ENCODE data around the gene PRR13.

PRR13 gene

DNA sequence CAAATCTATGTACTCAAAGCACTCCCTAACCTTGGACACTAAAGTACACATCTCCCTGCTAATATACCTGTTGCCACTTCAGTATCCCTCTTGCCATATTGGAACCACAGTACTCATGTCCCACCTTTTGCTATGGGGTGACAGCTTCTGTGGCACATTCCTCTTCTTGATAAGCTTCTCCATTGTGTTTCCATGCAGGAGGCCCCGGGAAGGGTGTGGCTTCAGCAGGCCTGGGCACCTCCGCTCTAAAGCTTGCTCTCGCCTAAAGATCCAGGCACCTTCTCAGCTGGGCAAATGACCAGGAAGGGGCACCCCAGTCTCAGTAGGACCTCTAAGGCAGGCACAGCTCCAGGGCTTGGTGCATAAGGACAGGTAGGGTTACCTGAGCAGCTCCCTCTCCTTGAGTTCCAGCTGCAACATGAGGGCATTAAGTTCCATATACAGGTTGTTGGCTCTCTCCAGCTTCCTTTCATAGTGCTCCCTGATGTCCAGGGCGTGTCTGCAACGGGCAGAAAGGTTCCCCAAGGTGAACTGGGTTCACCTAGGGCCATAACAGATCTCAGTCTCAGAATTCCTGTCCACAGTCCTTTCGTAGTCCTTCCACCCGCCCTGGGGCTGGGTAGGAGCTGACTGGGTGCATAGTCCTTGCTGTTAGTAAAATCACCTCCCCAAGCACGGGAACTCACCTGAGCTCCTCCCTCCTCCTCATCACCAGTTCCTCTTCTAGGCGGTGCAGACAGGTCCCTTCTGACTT lies 41.9 kb downstream of the PRR13 start:
- Histone ChIP-seq H3K27ac (ENCODE audit: low read depth, low read length) (no peak overlapping the region), H3K36me3 (ENCODE audit: insufficient read depth, low read length) (peaks cover 26% of the 10 kb centered on the region)

DNA sequence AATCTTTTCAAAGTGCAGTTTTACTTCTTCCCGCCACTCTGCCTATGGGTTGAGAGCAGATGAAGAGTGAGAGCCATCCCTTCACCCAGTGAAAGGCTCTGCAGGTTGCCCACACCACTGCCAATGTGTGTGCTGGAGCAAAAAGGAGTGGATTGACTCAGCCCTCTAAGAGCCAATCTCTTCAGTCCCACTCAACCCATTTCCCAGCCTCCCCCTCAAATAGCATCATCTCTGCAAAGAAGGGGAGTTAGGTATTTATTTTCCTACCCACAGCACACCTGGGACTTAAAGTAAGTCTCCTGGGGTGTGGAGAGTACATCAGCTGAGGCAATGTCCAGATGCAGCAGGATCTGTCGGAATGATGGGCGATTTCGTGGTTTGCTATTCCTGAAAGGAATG lies 42.4 kb downstream of the PRR13 start:
- Histone ChIP-seq H3K36me3 (ENCODE audit: insufficient read depth, low read length) (peaks cover 24% of the 10 kb centered on the region), H3K27ac (ENCODE audit: low read depth, low read length) (no peak overlapping the region), H3K27me3 (ENCODE audit: insufficient read depth, low read length) (no peaks in the 10 kb centered on the region), H3K4me3 (ENCODE audit: low read depth, low read length) (no peak overlapping the region), H2AFZ (ENCODE audit: low read length, unreplicated experiment) (no peak overlapping the region), H3K79me2 (ENCODE audit: control insufficient read depth, insufficient read depth, low read length, unreplicated experiment) (peaks cover under 1% of the 10 kb centered on the region), H3K4me1 (ENCODE audit: control insufficient read depth, insufficient read depth, low read length, unreplicated experiment) (peaks cover 31% of the 10 kb centered on the region)

More for the DNA sequence above, 41.9 kb downstream of the PRR13 start:
- Histone ChIP-seq H3K4me1 (ENCODE audit: control insufficient read depth, insufficient read depth, low read length, unreplicated experiment) (peaks cover 37% of the 10 kb centered on the region), H2AFZ (ENCODE audit: low read length, unreplicated experiment) (no peak overlapping the region), H3K27me3 (ENCODE audit: insufficient read depth, low read length) (no peaks in the 10 kb centered on the region), H3K79me2 (ENCODE audit: control insufficient read depth, insufficient read depth, low read length, unreplicated experiment) (no peaks in the 10 kb centered on the region), H3K4me3 (ENCODE audit: low read depth, low read length) (no peak overlapping the region)

DNA sequence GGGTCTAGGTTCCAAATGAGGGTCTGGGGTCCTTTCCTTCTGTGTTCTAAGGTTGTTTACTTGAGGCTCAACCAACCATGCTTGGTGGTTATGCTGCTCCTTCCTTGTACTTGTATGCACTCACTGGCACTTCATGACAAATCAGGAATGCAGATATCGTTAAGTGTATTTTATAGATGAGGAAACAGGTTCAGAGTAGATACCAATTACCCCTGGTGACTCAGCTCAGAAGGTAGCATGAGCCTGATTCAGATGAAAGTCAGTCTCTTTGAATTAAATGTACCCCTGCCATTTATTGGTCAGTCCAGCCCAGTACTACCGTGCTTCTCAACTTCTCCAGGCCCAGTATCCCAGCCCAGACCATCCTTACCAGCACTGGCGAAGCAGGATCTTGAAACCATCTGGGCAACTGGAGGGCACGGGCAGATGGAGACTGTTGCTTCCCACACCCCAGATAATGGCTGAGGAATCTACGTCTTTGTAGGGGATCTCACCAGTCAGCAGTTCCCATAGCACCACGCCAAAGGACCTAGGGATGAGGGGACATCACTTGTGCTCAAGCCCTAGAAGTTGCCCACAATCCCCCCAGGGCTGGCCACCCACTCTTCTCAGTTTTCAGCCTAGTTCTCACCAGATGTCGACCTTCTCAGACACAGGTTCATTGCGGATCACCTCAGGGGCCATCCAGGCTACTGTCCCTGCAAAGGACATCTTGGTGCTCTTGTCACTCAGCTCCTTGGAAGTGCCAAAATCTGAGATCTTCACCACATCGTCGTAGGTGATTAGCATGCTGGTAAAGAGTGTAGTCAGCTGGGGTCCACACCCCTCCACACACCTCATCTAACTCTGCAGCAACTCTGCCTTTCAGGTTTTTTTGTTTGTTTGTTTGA lies 43.4 kb downstream of the PRR13 start:
- Histone ChIP-seq H2AFZ (ENCODE audit: low read length, unreplicated experiment) (no peak overlapping the region), H3K27me3 (ENCODE audit: insufficient read depth, low read length) (no peaks in the 10 kb centered on the region), H3K27ac (ENCODE audit: low read depth, low read length) (no peak overlapping the region), H3K4me3 (ENCODE audit: low read depth, low read length) (no peak overlapping the region), H3K4me1 (ENCODE audit: control insufficient read depth, insufficient read depth, low read length, unreplicated experiment) (peaks cover 22% of the 10 kb centered on the region), H3K36me3 (ENCODE audit: insufficient read depth, low read length) (peaks cover 15% of the 10 kb centered on the region), H3K79me2 (ENCODE audit: control insufficient read depth, insufficient read depth, low read length, unreplicated experiment) (peaks cover 3% of the 10 kb centered on the region)

DNA sequence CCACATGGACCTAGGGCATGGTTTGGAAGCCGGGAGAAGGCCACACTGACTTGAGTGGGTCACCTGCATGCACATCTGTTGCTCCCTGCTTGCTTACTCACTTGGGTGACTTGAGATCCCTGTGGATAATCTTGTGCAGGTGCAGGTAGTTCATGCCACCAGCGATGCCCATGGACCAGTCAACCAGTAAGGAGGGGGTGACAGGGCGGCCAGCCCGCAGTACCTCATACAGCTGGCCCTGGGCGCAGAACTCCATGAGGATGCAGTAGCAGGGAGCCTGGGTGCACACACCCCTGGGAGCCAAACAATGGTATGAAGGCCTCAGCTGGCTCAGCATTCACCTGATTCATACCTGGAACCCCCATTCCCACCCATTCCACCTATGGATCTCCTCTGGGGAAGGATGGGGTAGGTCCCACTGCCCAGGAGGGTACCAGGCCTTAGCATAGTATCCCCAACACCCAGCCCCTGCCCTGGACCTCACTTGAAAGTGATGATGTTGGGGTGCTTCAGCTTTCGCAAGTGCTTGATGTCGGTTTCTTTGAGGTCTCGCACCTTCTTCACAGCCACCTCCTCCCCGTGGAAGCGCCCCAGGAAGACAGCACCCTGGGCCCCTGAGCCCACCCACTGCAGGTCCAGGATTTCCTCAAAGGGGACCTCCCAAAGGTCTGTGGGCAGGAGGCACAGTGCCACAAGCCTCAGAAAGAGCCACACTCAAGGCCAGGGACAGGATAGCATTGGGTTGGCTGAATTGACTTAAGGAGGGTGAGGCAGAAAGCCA lies 44.6 kb downstream of the PRR13 start:
- H3K4me3 ChIP-seq (ENCODE audit: low read depth, low read length), result no peak overlapping the region
- peaks cover 8% of the 10 kb centered on the region; the same call in 1 of the 2 replicates for H3K36me3 ChIP-seq (ENCODE audit: insufficient read depth, low read length)
- no peak overlapping the region for H2AFZ ChIP-seq (ENCODE audit: low read length, unreplicated experiment)
- no peak overlapping the region for H3K27ac ChIP-seq (ENCODE audit: low read depth, low read length)
- peaks cover 10% of the 10 kb centered on the region for H3K4me1 ChIP-seq (ENCODE audit: control insufficient read depth, insufficient read depth, low read length, unreplicated experiment)
- H3K27me3 ChIP-seq (ENCODE audit: insufficient read depth, low read length), result no peaks in the 10 kb centered on the region
- peaks cover 3% of the 10 kb centered on the region for H3K79me2 ChIP-seq (ENCODE audit: control insufficient read depth, insufficient read depth, low read length, unreplicated experiment)

DNA sequence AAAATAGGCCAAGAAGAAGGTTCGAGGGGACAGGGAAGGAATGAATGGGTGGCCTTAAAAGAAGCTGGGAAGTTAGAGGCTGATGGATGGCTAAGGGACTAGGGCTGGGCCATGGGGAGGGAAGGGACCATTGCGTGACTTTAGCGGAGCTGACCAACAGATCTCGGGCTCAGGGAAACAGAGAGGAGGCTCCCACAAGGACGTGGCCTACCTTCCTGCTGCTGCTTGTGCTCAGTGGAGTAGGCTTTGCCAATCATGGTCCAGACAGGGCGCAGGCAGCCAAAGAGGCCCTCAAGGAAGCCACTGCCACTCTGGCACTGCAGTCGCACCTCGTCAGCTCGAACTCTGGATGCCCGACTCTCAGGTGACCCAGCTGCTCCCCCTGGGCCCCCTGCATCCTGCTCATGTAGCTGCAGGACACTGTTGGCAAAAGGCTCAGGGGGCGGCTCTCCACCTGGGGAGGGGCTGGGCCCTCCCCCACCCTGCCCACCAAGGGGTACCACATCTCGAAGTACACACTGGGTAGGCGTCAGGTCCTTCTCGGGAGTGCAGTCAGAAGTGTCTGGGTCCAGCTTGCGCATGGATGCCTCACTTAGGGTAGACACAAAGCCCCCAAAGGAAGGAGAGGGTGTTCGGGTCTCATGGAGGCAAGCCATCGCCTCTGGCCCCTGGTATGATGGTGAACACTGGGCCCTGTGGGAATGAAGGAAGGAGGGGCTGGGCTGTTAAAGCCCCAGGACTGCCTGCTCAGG lies 45.4 kb downstream of the PRR13 start:
- H3K79me2 ChIP-seq (ENCODE audit: control insufficient read depth, insufficient read depth, low read length, unreplicated experiment), result peaks cover 3% of the 10 kb centered on the region
- H2AFZ ChIP-seq (ENCODE audit: low read length, unreplicated experiment), result no peak overlapping the region
- H3K36me3 ChIP-seq (ENCODE audit: insufficient read depth, low read length), result peaks cover 4% of the 10 kb centered on the region; the same call in 1 of the 2 replicates
- H3K4me3 ChIP-seq (ENCODE audit: low read depth, low read length), result no peak overlapping the region
- H3K4me1 ChIP-seq (ENCODE audit: control insufficient read depth, insufficient read depth, low read length, unreplicated experiment), result peaks cover 3% of the 10 kb centered on the region
- H3K27ac ChIP-seq (ENCODE audit: low read depth, low read length), result no peak overlapping the region
- H3K27me3 ChIP-seq (ENCODE audit: insufficient read depth, low read length), result no peaks in the 10 kb centered on the region

DNA sequence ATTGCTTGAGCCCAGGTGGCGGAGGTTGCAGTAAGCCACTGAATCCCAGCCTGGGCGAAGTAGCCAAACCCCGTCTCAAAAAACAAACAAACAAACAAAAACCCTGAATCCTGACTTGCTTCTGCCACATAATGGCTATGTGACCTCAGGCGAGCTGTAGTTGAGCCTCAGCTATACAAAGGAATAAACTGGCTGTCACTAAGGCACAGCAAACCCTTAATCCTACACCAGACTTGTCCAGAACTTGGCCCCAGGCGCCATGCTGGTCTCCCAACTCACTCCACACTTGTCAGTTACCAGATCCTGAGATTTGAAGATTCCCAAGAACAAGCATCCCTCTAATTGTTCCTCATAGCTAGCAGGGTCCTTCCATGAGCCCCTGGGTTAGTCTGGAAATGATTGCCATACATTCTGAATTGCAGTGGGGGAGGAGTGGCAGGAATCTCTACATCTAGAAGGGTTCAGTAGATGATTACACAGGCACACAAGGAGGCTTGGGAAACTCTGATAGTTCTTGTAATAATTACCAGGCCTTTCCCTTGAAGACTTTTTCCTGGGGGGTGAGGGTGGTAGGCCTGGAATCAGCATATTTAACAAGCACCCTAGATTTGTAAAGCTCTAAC lies 47.8 kb downstream of the PRR13 start:
- Histone ChIP-seq H3K4me1 (ENCODE audit: control insufficient read depth, insufficient read depth, low read length, unreplicated experiment) (peaks cover 10% of the 10 kb centered on the region), H3K36me3 (ENCODE audit: insufficient read depth, low read length) (no peaks in the 10 kb centered on the region), H3K27me3 (ENCODE audit: insufficient read depth, low read length) (no peaks in the 10 kb centered on the region), H3K79me2 (ENCODE audit: control insufficient read depth, insufficient read depth, low read length, unreplicated experiment) (peaks cover 15% of the 10 kb centered on the region), H3K27ac (ENCODE audit: low read depth, low read length) (no peak overlapping the region), H3K4me3 (ENCODE audit: low read depth, low read length) (no peak overlapping the region), H2AFZ (ENCODE audit: low read length, unreplicated experiment) (no peak overlapping the region)

DNA sequence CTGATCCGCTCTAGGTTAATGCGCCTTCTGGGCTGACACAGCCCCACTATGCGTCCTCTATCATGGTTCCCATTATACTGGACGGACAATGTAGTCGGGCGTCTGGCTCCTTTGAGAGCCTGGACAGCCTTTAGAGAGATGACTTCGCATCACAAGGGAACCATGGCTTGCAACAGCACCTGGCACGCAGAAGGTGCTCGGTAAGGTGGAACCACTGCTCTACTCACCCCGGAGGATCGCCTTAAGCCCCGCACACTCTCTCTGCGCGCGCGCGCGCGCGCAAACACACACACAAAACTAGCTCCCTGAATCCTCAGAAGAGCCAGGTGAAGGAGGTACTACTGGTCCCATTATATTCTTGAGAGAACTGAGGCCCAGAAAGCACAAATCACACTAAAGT lies 50.7 kb downstream of the PRR13 start:
- no peak overlapping the region for H2AFZ ChIP-seq (ENCODE audit: low read length, unreplicated experiment)
- H3K4me3 ChIP-seq (ENCODE audit: low read depth, low read length), result peak overlapping the region; percentile 75
- H3K27ac ChIP-seq (ENCODE audit: low read depth, low read length), result peak overlapping the region; percentile 52
- H3K36me3 ChIP-seq (ENCODE audit: insufficient read depth, low read length), result no peaks in the 10 kb centered on the region
- H3K79me2 ChIP-seq (ENCODE audit: control insufficient read depth, insufficient read depth, low read length, unreplicated experiment), result peaks cover 32% of the 10 kb centered on the region
- peaks cover 27% of the 10 kb centered on the region for H3K4me1 ChIP-seq (ENCODE audit: control insufficient read depth, insufficient read depth, low read length, unreplicated experiment)
- H3K27me3 ChIP-seq (ENCODE audit: insufficient read depth, low read length), result no peaks in the 10 kb centered on the region

DNA sequence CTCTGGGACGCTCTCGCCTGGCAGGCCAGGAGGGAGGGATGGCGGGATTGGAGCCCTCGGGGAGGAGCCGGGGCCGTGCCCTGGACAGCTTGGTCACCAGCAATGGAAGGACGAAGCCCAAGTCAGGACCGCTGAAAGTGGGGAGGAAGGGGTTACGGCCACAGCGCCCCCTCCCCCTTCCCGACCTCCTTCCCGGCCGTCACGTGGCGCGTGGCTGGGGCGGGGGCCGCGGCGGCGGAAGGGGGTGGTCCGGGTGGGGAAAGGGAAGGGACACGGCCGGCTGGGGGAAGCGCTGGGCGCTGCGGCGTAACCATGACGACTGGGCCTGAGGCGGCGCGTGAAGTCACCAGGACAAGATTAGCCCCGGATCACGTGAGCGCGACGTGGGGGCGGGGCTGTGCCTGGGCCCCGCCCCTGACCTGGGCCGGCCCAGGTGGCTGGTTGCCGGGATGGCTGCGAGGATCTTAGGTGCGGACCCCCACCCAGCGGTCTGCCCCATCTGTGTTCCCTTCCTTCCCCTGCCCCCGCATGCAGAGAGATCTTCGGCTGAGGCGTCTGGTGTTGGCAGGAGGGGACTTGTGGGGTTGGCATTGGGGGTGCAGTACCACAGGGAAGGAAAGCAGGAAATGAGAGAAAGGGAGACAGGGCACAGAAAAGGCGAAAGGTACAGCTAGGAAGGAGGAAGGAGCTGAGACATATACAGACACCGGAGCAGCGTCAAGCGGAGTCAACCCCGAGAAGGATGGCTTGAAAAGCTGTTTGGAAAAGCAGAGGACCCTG lies 51.5 kb downstream of the PRR13 start:
- Histone ChIP-seq H3K79me2 (ENCODE audit: control insufficient read depth, insufficient read depth, low read length, unreplicated experiment) (peaks cover 41% of the 10 kb centered on the region), H3K27me3 (ENCODE audit: insufficient read depth, low read length) (no peaks in the 10 kb centered on the region), H3K27ac (ENCODE audit: low read depth, low read length) (peak overlapping the region; percentile 52), H3K4me3 (ENCODE audit: low read depth, low read length) (peak overlapping the region; percentile 75), H3K4me1 (ENCODE audit: control insufficient read depth, insufficient read depth, low read length, unreplicated experiment) (peaks cover 34% of the 10 kb centered on the region), H3K36me3 (ENCODE audit: insufficient read depth, low read length) (no peaks in the 10 kb centered on the region), H2AFZ (ENCODE audit: low read length, unreplicated experiment) (peak overlapping the region; percentile 24)

DNA sequence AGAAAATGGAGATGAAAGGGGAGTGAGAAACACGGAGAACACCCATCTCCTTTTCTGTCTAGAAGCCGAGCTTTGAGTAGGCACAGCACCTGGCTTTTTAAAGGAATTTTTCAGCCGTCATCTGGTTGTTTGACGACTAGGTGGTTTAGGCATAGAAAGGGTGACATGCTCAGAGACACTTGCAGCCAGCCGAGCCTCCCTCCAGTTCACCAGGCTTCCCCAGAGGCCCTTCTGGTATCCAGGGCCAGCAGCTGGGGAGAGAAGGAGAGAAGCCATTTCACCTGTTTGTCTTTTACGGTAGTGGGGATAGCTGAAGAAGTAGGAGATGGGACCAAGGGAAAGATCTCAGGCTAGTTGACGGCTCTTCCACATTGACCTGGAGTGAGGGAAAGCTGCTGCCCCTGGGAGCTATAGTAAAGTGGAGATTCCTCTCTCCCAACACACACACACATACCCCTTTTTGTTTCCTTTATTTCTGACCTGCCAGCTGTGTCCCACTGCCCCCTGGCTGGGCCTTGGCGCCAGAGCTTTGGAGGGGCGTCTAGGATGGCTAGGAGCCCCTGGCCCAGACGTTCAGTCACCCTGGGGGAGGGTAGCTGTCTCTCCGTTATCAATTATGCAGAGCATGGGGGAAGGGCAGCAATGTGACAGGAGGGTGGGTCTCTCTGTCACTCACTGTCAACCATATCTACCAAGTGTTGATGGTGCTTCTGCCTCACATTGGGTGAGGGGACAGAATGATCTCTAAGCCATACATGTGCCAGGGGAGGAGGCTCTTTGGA lies 52.3 kb downstream of the PRR13 start:
- peaks cover 40% of the 10 kb centered on the region for H3K4me1 ChIP-seq (ENCODE audit: control insufficient read depth, insufficient read depth, low read length, unreplicated experiment)
- H2AFZ ChIP-seq (ENCODE audit: low read length, unreplicated experiment), result peak overlapping the region; percentile 24
- H3K4me3 ChIP-seq (ENCODE audit: low read depth, low read length), result peak overlapping the region; percentile 75
- no peaks in the 10 kb centered on the region for H3K27me3 ChIP-seq (ENCODE audit: insufficient read depth, low read length)
- H3K27ac ChIP-seq (ENCODE audit: low read depth, low read length), result peak overlapping the region; percentile 47
- H3K79me2 ChIP-seq (ENCODE audit: control insufficient read depth, insufficient read depth, low read length, unreplicated experiment), result peaks cover 47% of the 10 kb centered on the region
- no peaks in the 10 kb centered on the region for H3K36me3 ChIP-seq (ENCODE audit: insufficient read depth, low read length)

Data from ACC112 (cell line).